ENCODE results near the gene XXYLT1.

The XXYLT1 gene

DNA sequence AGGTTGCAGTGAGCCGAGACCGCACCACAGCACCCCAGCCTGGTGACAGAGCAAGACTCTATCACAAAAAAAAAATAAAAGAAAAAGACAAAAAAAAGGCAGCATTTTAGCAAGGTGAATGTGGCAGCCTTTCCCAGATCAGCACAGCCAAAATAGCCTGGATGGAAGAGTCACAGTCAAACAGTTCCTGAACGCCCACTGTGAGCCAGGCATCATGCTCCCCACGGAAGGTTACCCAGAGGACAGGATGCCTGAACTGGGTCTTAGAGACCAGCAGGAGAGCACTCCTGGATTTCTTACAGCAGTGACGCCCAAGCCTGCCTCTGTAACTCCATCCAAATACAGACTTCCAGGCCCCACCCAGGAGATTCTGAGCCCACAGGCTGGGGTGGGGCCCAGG is 4.5 kb downstream of the XXYLT1 start:
- DNase-seq: no peak

- DNase-seq: no peak
Measured at GRCh38 chr3:195265363-195265976, 5.5 kb downstream of the XXYLT1 start.

DNA sequence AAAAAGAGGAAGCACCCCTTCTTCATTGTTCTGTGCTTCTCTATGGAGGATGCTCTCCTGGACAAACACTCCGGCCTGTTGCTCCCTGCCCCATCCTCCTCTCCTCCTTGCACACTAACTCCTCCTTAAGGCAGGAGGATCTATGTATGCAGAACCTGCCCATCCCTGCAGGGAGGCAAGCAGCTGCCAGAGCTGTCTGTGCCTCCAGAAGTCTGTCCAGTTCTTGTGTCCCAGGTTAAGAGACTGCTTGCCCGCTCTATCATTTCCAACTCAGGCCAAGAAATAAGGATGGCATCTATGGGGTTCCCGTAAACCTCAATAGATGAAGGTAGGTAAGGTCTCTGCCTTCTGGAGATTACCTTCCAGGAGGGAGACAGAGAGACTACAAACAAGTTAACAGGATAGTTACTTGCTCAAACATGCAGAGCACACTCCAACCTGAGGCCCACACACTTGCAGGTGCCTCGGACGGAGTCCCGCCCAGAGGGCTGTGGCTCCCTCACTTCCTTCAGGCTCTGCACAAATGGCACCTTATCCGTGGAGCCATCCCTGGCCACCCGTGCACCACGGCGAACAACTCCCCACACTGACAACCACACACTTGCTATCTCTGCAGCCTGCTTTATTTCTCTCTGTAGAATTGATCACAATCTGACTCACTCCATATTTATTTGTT is 6.9 kb downstream of the XXYLT1 start:
- DNase-seq: no peak

GRCh38 chr3:195263193-195263924 is 7.6 kb downstream of the XXYLT1 start:
- no peak for DNase-seq

GRCh38 chr3:195261925-195262324 is 9.0 kb downstream of the XXYLT1 start:
- no peak for DNase-seq

DNA sequence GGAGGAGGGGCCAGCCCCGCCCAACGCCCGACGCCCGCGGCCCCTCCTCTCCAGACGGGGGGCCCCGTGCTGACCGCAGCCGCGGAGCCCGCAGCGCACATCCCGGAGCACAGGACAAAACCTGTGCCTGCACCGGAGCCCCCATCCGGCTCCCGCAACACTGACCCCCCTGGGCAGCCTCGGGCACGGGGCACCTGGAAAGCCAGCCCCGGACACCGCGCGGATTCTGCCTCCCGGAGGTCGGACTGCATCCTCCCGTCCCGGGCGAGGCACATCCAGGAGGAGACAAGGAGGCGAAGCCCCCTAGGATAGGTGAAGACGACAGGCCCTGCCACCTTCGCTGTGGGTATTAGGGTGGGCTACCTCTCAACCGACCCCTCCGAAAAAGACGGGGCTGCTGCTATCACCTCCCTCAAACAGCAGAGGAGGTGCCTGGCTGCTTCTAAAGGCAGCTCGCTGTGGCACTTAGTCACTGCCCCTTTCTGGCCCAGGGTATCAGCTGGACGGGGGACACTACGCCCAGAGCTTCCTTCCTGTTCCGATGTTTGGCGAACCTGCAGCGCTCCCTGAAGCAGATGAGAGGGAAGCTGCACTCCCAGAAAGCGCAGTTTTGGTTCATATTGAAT is 10.6 kb downstream of the XXYLT1 start:
- peak; percentile 42 for DNase-seq

GRCh38 chr3:195259475-195260279 is 11.3 kb downstream of the XXYLT1 start:
- peak; percentile 89 for DNase-seq

GRCh38 chr3:195259154-195259474 is 11.8 kb downstream of the XXYLT1 start:
- peak; percentile 72 for DNase-seq

GRCh38 chr3:195258449-195259153 is 12.4 kb downstream of the XXYLT1 start:
- DNase-seq: no peak

DNA sequence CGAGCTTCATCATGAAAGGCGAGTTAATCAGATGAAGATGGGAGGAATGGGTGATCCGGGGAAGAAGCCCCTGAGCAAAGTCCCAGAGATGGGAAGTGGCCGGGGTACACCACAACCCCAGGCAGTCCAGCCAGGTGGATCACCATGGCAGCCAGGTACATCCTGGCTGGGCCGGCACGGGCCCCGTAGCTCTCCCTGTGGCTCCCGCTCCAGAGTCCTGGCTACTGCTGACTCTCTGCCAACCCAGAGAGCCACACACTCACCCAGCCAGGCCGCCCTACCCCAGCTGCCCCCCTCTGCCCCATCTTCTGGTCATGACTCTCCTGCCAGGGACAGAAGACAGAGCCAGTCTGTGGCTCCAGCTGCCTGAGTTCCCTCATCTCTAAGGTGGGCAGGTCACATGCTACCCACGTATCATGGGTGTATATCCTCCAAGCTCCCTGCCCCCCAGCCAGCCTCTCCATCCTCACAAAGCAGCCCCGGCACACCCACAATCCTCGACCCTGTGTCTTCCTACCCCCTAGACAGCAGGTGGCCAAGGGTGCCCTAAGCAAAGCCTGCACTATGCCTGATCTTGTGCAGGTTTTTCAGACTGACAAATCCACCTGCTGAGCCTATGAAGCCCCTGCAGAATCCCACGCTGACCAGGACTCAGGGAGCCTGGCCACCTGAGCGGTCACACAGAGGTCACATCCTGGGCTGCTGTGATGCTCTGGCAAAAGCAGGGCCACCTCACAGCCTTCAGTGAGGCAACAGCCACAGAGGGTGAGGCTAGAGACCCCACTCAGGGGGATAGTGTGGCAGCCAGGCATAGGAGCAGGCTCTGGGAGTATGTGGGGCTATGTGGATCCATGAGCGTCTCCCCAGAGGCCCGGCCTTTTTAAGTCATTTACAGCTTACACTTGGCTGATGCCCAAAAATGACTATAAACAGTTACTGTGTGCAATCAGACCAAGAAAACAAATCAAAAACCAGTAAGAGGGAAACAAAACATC is 13.2 kb downstream of the XXYLT1 start:
- DNase-seq: no peak

DNA sequence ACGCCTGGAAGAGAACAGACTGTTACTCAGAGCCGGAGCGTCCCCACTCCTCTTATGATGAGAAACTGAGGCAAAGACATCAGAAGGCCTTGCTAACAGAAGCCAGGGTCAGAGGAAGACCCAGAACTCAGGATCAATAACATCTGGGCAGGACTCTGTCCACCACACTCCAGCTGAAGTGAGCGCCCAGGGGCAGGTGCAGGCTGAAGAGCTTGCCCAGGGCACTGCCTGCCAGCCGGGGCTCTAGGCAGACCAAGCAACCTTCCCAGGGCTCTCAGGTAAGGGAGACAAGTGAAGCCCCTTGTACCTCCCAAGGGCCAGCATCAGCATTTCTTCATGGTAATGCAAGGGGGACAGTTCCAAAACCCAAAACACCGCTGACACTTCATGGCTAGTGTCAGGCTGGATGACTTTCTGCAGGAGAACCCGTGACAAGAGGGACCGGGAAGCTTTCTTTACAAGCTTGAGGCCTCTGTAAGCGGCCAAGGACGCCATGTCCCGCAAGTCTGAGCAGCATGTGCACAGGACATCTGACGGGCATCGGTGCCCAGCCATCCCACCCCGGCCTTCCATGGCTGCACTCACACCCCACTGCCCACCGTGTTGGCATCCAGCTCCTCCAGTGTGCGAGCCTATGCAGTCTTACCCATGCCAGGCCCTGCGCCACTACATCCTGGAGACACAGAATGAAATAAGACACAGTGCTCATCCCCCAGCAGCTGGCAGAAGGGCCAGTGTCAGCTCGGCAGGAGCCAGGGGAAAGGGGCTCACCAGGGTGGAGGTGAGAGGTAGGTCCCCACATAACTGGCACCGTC is 14.1 kb downstream of the XXYLT1 start:
- DNase-seq: no peak

GRCh38 chr3:195255571-195256501 is 15.1 kb downstream of the XXYLT1 start:
- no peak for DNase-seq

GRCh38 chr3:195255176-195255500 is 15.8 kb downstream of the XXYLT1 start:
- no peak for DNase-seq

DNA sequence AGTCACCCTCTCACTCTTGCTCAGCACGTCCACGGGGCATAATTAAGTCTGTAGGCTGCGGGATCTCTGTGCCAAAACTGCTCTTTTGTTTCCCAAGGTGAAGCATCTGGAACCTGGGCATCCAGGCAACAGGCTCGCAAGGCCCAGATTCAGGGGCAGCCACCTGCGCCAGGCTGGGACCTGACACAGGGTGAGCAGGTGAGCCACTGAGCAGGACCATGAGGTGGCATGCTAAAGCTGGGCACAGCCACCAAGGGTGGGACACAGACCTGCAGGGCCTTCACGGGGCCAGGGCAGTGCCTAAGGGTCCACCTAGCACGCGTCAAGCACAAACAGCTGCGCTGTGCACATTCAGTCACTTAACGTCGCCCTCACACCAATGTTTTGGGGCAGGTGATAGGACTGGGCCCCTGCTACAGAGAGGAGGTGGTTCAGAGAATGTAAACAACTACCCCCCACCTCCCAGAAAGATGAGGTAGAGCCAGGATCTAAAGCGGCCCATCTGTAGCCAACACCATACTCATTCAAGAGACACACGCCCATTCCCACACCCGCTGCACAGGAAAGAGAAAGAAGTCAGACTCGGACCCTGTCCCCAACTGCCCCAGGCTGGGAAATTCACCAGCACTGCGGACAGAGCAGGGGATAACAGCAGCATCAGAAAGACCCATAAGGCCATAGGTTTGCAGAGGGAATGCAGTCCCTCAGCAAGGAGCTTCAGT is 16.3 kb downstream of the XXYLT1 start:
- no peak for DNase-seq

DNA sequence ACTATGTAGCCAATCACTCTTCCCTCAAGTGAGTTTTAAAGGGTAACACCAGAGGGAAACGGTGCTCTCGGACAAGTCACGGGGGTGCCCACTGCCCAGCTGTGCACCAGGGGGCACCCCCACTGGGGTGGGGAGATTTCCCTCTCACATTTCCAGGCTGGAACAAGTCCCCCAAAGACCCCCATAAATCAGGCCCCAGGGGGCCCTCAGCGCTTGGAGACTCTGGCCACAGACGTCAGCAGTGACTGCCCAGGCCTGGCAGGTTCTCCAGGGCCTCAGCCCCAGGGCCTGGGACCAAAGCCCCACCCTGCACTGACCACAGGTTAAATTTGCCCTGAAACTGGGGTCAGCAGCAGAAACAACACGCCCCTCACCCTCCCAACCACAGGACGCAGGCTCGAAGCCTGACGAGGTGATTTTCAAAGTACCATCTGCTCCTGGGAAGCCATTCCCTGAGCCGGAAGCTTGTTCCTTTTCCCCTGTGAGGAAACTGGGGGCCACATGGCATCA is 17.0 kb downstream of the XXYLT1 start:
- DNase-seq: no peak

- no peak for DNase-seq
Measured at GRCh38 chr3:195251336-195252065, 19.5 kb downstream of the XXYLT1 start.

GRCh38 chr3:195250473-195251251 is 20.3 kb downstream of the XXYLT1 start:
- no peak for DNase-seq

Measured in KG1 (cell line).